Natural killer cell (primary cell): ENCODE data around the gene DOK3. TPM values are rescaled to one million over a fixed set of nuclear protein-coding genes. Genes with fewer than 3 reads are reported as not detected.

Experiments used
- ATAC-seq, 3 donors: fragments of 150-1000 bp in 2 of 3; fragments of 200-7000 bp in 1 of 3; cut with Tn5 transposase; 1 replicate in 1 of 3; 2 replicates in 2 of 3; pipeline ENCODE4 v1.10.0; 2021; ENCODE audit warnings: mild to moderate bottlenecking in 2 of 3, moderate library complexity in 2 of 3
- DNase-seq, 2 donors: peaks; one replicate each; pipeline versions ENCODE4 v3.0.0 to v3.0.0-alpha.2; 2013 to 2021; ENCODE audit warnings: mixed read lengths in 1 of 2
- H3K27ac ChIP-seq: one replicate; pipeline ENCODE4 v1.5.1; 2013; ENCODE audit warnings: mild to moderate bottlenecking, low read length
- H3K27me3 ChIP-seq: one replicate; pipeline ENCODE4 v1.6.1; 2013; ENCODE audit warnings: low read length; ENCODE audit not compliant: control insufficient read depth, insufficient read depth
- H3K36me3 ChIP-seq: one replicate; pipeline ENCODE4 v1.6.1; 2013; ENCODE audit warnings: low read length; ENCODE audit not compliant: control insufficient read depth, insufficient read depth
- H3K4me1 ChIP-seq: one replicate; pipeline ENCODE4 v1.6.1; 2013; ENCODE audit warnings: low read length; ENCODE audit not compliant: control insufficient read depth, insufficient read depth
- H3K4me3 ChIP-seq: one replicate; pipeline ENCODE4 v1.5.1; 2013; ENCODE audit warnings: low read length
- H3K9me3 ChIP-seq: one replicate; pipeline ENCODE4 v1.6.1; 2013; ENCODE audit warnings: low read length; ENCODE audit not compliant: control insufficient read depth, insufficient read depth
- H3K27ac Mint-ChIP-seq, 2 donors: one replicate each; pipeline ENCODE4 v1.8.0; 2022; ENCODE audit warnings: mild to moderate bottlenecking in 2 of 2, mixed read lengths in 2 of 2, moderate library complexity in 1 of 2
- H3K27me3 Mint-ChIP-seq, 2 donors: one replicate each; pipeline ENCODE4 v1.8.0; 2022; ENCODE audit warnings: low read depth in 2 of 2, mixed read lengths in 2 of 2
- H3K36me3 Mint-ChIP-seq: one replicate; pipeline ENCODE4 v1.8.0; 2022; ENCODE audit warnings: mixed read lengths
- H3K4me1 Mint-ChIP-seq, 2 donors: one replicate each; pipeline ENCODE4 v1.8.0; 2022; ENCODE audit warnings: mixed read lengths in 2 of 2
- H3K4me3 Mint-ChIP-seq: one replicate; pipeline ENCODE4 v1.8.0; 2022; ENCODE audit warnings: mild to moderate bottlenecking, moderate library complexity, mixed read lengths
- H3K9me3 Mint-ChIP-seq, 2 donors: one replicate each; pipeline ENCODE4 v1.8.0; 2022; ENCODE audit warnings: mixed read lengths in 2 of 2
- WGBS: methylation state at CpG from one replicate; pipeline ENCODE4 v1.1.7; 2013; ENCODE audit warnings: missing lambda C conversion rate; ENCODE audit not compliant: insufficient coverage; 5-methylcytosine and 5-hydroxymethylcytosine counted together
- intact Hi-C: fragments of 100-400 bp; cut with micrococcal nuclease; formaldehyde crosslinking; loops from one replicate; pipeline ENCODE4 v1.14.2; 2022
- total RNA-seq, 4 donors: library from RNA; stranded (reverse); fragments of 120-200 nt in 1 of 4; gene quantifications; one replicate each; pipeline versions ENCODE4 v1.2.3 to v1.2.4, GENCODE V29; 2013 to 2022
- TF ChIP-seq, protein P1 (sequence below): fragments of 200-600 bp; IDR thresholded peaks from one replicate; pipeline ENCODE4 v1.8.0; 2022; ENCODE audit warnings: antibody characterized with exemption

The DOK3 gene
- total RNA-seq, 3 donors from 2014 or later (not counting 1 experiment from before 2014, with no cell fraction given), result 3.5 to 19.8 (median 9.1) TPM

DNA sequence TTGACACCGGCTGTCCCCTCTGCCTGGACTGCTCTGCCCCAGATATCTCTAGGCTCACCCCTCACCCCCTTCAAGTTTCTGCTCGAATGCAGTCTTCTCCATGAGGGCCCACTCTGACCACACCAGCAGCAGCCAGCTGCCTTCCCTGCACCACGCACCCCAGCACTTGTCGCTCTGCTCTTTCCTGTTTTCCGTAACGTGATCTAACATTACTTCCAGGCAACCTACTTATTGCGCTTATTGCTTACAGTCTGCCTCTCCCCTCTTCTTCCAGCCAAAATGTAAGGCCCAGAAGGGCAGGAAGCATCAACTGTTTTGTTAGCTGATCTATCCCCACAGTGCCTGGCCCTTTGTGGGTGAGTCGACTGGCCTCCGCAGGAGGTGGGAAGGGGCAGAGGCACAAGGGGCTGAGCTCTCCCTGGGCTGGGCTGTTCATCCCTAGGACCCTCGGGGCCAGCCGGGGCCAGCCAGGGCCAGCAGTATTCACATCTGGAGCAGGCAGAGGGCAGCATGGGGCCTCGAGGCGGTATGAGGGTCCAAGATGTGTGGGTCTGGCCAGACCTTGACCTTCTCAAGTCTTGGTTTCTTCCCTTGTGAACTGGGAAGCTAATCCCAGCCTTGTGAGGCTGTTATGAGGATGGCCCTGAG is 24.6 kb downstream of the DOK3 start:
- H3K4me1 Mint-ChIP-seq, result peaks cover 2 to 3% of the 10 kb centered on the region in 2 donors
- H3K4me3 Mint-ChIP-seq, result no peak overlapping the region
- no peaks in the 10 kb centered on the region for H3K36me3 Mint-ChIP-seq
- no peaks in the 10 kb centered on the region for H3K36me3 ChIP-seq
- DNase-seq (no peak), ATAC-seq (no peak)
- 79% methylated on average over 13 of the region's 13 CpGs for WGBS
- no peak overlapping the region for H3K27ac ChIP-seq
- no peaks in the 10 kb centered on the region for H3K9me3 ChIP-seq
- intact Hi-C loops, result no loop called here
- H3K27me3 Mint-ChIP-seq, result peaks cover 0 to 4% of the 10 kb centered on the region in 2 donors
- H3K4me3 ChIP-seq, result no peak overlapping the region
- H3K27ac Mint-ChIP-seq, result no peak overlapping the region
- H3K27me3 ChIP-seq, result no peaks in the 10 kb centered on the region
- H3K9me3 Mint-ChIP-seq, result no peaks in the 10 kb centered on the region
- H3K4me1 ChIP-seq, result peaks cover 6% of the 10 kb centered on the region
- TF ChIP-seq, protein P1, sequence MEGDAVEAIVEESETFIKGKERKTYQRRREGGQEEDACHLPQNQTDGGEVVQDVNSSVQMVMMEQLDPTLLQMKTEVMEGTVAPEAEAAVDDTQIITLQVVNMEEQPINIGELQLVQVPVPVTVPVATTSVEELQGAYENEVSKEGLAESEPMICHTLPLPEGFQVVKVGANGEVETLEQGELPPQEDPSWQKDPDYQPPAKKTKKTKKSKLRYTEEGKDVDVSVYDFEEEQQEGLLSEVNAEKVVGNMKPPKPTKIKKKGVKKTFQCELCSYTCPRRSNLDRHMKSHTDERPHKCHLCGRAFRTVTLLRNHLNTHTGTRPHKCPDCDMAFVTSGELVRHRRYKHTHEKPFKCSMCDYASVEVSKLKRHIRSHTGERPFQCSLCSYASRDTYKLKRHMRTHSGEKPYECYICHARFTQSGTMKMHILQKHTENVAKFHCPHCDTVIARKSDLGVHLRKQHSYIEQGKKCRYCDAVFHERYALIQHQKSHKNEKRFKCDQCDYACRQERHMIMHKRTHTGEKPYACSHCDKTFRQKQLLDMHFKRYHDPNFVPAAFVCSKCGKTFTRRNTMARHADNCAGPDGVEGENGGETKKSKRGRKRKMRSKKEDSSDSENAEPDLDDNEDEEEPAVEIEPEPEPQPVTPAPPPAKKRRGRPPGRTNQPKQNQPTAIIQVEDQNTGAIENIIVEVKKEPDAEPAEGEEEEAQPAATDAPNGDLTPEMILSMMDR, result no peak

DNA sequence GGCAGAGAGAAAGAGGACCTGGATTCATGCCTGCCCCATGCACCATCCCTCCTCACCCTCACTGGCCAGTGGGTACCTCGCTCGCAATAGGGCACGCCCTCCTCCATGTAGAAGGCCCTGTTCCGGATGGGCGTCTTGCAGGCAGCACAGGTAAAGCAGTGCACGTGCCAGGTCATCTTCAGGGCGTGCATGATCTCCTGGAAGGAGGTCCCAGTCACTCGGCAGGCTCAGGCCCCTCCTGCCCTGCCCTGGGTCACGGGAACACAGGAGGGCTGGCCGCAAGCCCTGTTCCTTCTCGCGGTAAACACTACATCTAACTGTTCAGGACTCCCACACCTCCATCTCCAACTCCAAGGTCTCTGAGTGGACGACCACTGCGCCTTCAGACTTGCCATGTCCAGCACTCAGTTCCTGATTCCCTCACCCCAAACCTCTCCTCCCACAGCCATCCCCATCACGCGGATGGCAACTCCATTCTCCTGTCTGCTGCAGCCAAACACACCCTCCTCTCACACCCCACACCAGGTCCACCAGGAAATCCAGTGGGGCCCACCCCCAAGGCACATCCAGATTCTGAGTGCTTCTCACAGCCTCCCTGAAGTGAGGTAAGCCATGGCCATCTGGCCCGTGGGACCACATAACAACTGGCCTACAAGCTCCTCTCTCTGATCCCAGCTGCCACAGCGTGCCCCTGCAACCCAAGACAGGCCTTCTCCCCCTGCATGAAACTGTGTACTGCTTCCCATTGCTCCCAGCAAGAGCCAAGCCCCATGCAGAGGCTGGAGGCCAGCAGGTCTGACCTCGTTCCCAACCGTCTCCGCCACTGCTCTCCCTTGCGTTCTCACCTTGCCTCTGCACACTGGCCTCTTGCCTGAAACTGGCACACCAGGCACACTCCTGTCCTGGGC is 25.4 kb downstream of the DOK3 start:
- Histone ChIP-seq H3K36me3 (no peaks in the 10 kb centered on the region), H3K9me3 (no peaks in the 10 kb centered on the region), H3K4me1 (peaks cover 13% of the 10 kb centered on the region), H3K27me3 (no peaks in the 10 kb centered on the region), H3K4me3 (no peak overlapping the region), H3K27ac (no peak overlapping the region)
- TF ChIP-seq, protein P1, result no peak
- Mint-ChIP-seq H3K36me3 (no peaks in the 10 kb centered on the region), H3K27me3 (peaks cover 0 to 4% of the 10 kb centered on the region in 2 donors), H3K27ac (no peak overlapping the region), H3K4me3 (no peak overlapping the region), H3K4me1 (peaks cover 10% of the 10 kb centered on the region in 2 donors), H3K9me3 (no peaks in the 10 kb centered on the region)
- intact Hi-C loops, result no loop called here
- DNase-seq (no peak), ATAC-seq (no peak)
- 95% methylated on average over 22 of the region's 22 CpGs for WGBS

DNA sequence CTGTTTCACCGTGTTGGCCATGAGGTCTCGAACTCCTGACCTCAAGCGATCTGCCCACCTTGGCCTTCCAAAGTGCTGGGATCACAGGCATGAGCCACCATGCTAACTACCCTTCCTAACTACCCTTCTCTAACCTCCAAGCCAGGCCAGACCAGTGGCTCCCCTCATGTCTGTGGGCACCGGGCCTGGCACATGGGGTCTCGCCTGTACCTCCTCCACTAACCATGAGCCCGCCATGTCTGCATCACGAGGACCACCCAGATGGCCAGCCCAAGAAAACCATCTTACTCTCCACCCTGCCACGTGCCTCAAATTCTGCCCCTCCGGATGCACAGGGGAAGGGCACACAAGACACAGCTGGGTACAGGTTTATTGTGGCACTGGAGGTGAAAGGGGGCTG is 26.6 kb downstream of the DOK3 start:
- H3K4me3 ChIP-seq, result no peak overlapping the region
- H3K27ac Mint-ChIP-seq, result no peak overlapping the region
- DNase-seq (no peak), ATAC-seq (no peak)
- H3K4me1 ChIP-seq, result peaks cover 25% of the 10 kb centered on the region
- no peaks in the 10 kb centered on the region for H3K9me3 Mint-ChIP-seq
- H3K36me3 Mint-ChIP-seq, result no peaks in the 10 kb centered on the region
- 97% methylated on average over 9 of the region's 9 CpGs for WGBS
- no peaks in the 10 kb centered on the region for H3K27me3 ChIP-seq
- H3K27ac ChIP-seq, result no peak overlapping the region
- no peaks in the 10 kb centered on the region for H3K36me3 ChIP-seq
- H3K9me3 ChIP-seq, result no peaks in the 10 kb centered on the region
- H3K27me3 Mint-ChIP-seq, result peaks cover 0 to 4% of the 10 kb centered on the region in 2 donors
- peaks cover 17 to 22% of the 10 kb centered on the region in 2 donors for H3K4me1 Mint-ChIP-seq
- no peak overlapping the region for H3K4me3 Mint-ChIP-seq
- TF ChIP-seq, protein P1, result no peak
- intact Hi-C loops, result no loop called here
